Neural cell (in vitro differentiated cells): Measurements from ENCODE around the gene SBNO1.

Experiments used
- TF ChIP-seq, protein P1 (sequence below): fragments of 450-650 bp; IDR thresholded peaks from 2 replicates; pipeline ENCODE4 v1.5.1; 2014; ENCODE audit warnings: antibody characterized with exemption, mild to moderate bottlenecking, moderate library complexity; ENCODE audit not compliant: poor library complexity, severe bottlenecking
- TF ChIP-seq, protein P2 (sequence below): IDR thresholded peaks from 2 replicates; pipeline ENCODE4 v1.6.1; 2012; ENCODE audit warnings: borderline replicate concordance

DNA sequence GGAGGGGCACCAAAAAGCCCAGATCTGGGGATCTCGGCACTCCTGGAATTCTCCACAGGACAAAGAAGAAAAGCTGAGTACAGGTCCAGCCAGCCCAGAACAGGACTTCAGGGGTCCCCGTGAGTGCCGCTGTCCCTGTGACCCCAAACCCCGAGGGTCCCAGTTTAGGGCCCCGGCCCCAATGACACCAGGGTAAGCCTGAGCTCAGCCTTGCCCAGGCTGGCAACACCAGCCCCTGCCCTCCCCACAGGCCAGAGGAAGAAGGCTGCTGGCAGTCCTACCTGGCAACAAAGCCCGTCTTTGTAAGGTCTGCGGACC lies 94.8 kb downstream of the SBNO1 start:
- TF ChIP-seq, protein P1, sequence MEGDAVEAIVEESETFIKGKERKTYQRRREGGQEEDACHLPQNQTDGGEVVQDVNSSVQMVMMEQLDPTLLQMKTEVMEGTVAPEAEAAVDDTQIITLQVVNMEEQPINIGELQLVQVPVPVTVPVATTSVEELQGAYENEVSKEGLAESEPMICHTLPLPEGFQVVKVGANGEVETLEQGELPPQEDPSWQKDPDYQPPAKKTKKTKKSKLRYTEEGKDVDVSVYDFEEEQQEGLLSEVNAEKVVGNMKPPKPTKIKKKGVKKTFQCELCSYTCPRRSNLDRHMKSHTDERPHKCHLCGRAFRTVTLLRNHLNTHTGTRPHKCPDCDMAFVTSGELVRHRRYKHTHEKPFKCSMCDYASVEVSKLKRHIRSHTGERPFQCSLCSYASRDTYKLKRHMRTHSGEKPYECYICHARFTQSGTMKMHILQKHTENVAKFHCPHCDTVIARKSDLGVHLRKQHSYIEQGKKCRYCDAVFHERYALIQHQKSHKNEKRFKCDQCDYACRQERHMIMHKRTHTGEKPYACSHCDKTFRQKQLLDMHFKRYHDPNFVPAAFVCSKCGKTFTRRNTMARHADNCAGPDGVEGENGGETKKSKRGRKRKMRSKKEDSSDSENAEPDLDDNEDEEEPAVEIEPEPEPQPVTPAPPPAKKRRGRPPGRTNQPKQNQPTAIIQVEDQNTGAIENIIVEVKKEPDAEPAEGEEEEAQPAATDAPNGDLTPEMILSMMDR, result no peak
- TF ChIP-seq, protein P2, sequence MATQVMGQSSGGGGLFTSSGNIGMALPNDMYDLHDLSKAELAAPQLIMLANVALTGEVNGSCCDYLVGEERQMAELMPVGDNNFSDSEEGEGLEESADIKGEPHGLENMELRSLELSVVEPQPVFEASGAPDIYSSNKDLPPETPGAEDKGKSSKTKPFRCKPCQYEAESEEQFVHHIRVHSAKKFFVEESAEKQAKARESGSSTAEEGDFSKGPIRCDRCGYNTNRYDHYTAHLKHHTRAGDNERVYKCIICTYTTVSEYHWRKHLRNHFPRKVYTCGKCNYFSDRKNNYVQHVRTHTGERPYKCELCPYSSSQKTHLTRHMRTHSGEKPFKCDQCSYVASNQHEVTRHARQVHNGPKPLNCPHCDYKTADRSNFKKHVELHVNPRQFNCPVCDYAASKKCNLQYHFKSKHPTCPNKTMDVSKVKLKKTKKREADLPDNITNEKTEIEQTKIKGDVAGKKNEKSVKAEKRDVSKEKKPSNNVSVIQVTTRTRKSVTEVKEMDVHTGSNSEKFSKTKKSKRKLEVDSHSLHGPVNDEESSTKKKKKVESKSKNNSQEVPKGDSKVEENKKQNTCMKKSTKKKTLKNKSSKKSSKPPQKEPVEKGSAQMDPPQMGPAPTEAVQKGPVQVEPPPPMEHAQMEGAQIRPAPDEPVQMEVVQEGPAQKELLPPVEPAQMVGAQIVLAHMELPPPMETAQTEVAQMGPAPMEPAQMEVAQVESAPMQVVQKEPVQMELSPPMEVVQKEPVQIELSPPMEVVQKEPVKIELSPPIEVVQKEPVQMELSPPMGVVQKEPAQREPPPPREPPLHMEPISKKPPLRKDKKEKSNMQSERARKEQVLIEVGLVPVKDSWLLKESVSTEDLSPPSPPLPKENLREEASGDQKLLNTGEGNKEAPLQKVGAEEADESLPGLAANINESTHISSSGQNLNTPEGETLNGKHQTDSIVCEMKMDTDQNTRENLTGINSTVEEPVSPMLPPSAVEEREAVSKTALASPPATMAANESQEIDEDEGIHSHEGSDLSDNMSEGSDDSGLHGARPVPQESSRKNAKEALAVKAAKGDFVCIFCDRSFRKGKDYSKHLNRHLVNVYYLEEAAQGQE, result peak; percentile 8
